HepG2 (cell line): ENCODE data around the gene TMEM217. TPM values are rescaled to one million over a fixed set of nuclear protein-coding genes. Genes with fewer than 3 reads are reported as not detected.

Experiments
- CCDC6 ChIP-seq: sonication (generic); formaldehyde crosslinking; IDR thresholded peaks from 2 replicates; pipeline ENCODE4 v1.8.1; 2022; ENCODE audit warnings: mild to moderate bottlenecking, missing genetic modification reagents, moderate library complexity
- DPF2 ChIP-seq: sonication (generic); formaldehyde crosslinking; IDR thresholded peaks from 2 replicates; pipeline ENCODE4 v1.4.0; 2020; ENCODE audit warnings: mild to moderate bottlenecking, low read depth, missing genetic modification reagents, borderline replicate concordance
- HNRNPUL1 ChIP-seq: fragments of 200-400 bp; formaldehyde crosslinking; IDR thresholded peaks from 2 replicates; pipeline ENCODE4 v1.6.1; 2017; ENCODE audit warnings: low read depth, mild to moderate bottlenecking, low read length, moderate library complexity
- HOXA7 ChIP-seq: sonication (generic); formaldehyde crosslinking; IDR thresholded peaks from 2 replicates; pipeline ENCODE4 v1.8.1; 2022; ENCODE audit warnings: mild to moderate bottlenecking, missing genetic modification reagents, moderate library complexity
- IRF2 ChIP-seq: IDR thresholded peaks from 2 replicates; pipeline ENCODE4 v1.6.1; 2018; ENCODE audit warnings: missing genetic modification reagents, missing compliant biosample characterization
- KLF12 ChIP-seq: sonication (generic); formaldehyde crosslinking; IDR thresholded peaks from 2 replicates; pipeline ENCODE4 v1.4.0; 2020; ENCODE audit warnings: missing genetic modification reagents, borderline replicate concordance
- MED8 ChIP-seq: sonication (generic); formaldehyde crosslinking; IDR thresholded peaks from 2 replicates; pipeline ENCODE4 v1.8.1; 2023; ENCODE audit warnings: mild to moderate bottlenecking, missing genetic modification reagents; ENCODE audit not compliant: insufficient replicate concordance
- NFYB ChIP-seq: sonication (generic); formaldehyde crosslinking; IDR thresholded peaks from 2 replicates; pipeline ENCODE4 v1.4.0; 2020; ENCODE audit warnings: missing genetic modification reagents
- NFYC ChIP-seq: IDR thresholded peaks from 2 replicates; pipeline ENCODE4 v1.6.1; 2016; ENCODE audit warnings: missing genetic modification reagents, missing compliant biosample characterization
- PCBP1 ChIP-seq: fragments of 200-400 bp; formaldehyde crosslinking; IDR thresholded peaks from 2 replicates; pipeline ENCODE4 v1.6.1; 2017; ENCODE audit warnings: mild to moderate bottlenecking, low read depth, low read length, borderline replicate concordance
- POLR2G ChIP-seq: fragments of 200-400 bp; formaldehyde crosslinking; IDR thresholded peaks from 2 replicates; pipeline ENCODE4 v1.6.1; 2018; ENCODE audit warnings: mild to moderate bottlenecking, low read depth, low read length, moderate library complexity
- RXRB ChIP-seq: IDR thresholded peaks from 2 replicates; pipeline ENCODE4 v1.6.1; 2016; ENCODE audit warnings: borderline replicate concordance, missing genetic modification reagents, missing compliant biosample characterization
- SNAPC2 ChIP-seq: sonication (generic); formaldehyde crosslinking; IDR thresholded peaks from 2 replicates; pipeline ENCODE4 v1.8.1; 2022; ENCODE audit warnings: mild to moderate bottlenecking, missing genetic modification reagents
- WIZ ChIP-seq: sonication (generic); formaldehyde crosslinking; IDR thresholded peaks from 2 replicates; pipeline ENCODE4 v1.5.1; 2020; ENCODE audit warnings: mild to moderate bottlenecking, missing genetic modification reagents
- ZNF333 ChIP-seq: sonication (generic); formaldehyde crosslinking; IDR thresholded peaks from 2 replicates; pipeline ENCODE4 v1.4.0; 2020; ENCODE audit warnings: mild to moderate bottlenecking, missing genetic modification reagents, borderline replicate concordance
- ZNF441 ChIP-seq: sonication (generic); formaldehyde crosslinking; IDR thresholded peaks from 2 replicates; pipeline ENCODE4 v1.7.0; 2021; ENCODE audit warnings: missing genetic modification reagents, borderline replicate concordance
- ZNF496 ChIP-seq: sonication (generic); formaldehyde crosslinking; IDR thresholded peaks from 2 replicates; pipeline ENCODE4 v1.8.1; 2023; ENCODE audit warnings: mild to moderate bottlenecking, moderate library complexity, missing genetic modification reagents; ENCODE audit not compliant: insufficient replicate concordance
- polyA plus RNA-seq, 8 experiments: library from polyadenylated mRNA; depleted of rRNA in 3 of 8; stranded (reverse) in 7 of 8; unstranded in 1 of 8; fragments of >200 nt; fragmentation: Illumina TruSeq in 4 of 8; extraction: Trizol in 4 of 8; gene quantifications; 2 replicates each; pipeline versions ENCODE4 v1.2.1 to v1.2.3, GENCODE V29; 2011 to 2016; ENCODE audit warnings: low read depth in 4 of 8, missing spikeins in 1 of 8, mixed read lengths in 1 of 8; ENCODE audit not compliant: insufficient read depth in 1 of 8
- total RNA-seq, 5 experiments: library from RNA; depleted of rRNA; stranded (reverse); fragments of >200 nt; fragmentation: Illumina TruSeq; extraction: Trizol; gene quantifications; 2 replicates each; pipeline ENCODE4 v1.2.3, GENCODE V29; 2016; ENCODE audit warnings: low read depth in 1 of 5
- TF ChIP-seq, protein P1 (sequence below): fragments of 450-650 bp; IDR thresholded peaks from 2 replicates; pipeline ENCODE4 v1.6.1; 2017; ENCODE audit warnings: mild to moderate bottlenecking
- TF ChIP-seq, protein P2 (sequence below): sonication (generic); formaldehyde crosslinking; IDR thresholded peaks from 2 replicates; pipeline ENCODE4 v1.8.1; 2023; ENCODE audit warnings: mild to moderate bottlenecking, missing genetic modification reagents
- TF ChIP-seq, protein P3 (sequence below): sonication (generic); formaldehyde crosslinking; IDR thresholded peaks from 2 replicates; pipeline ENCODE4 v1.5.0; 2020; ENCODE audit warnings: missing genetic modification reagents, mild to moderate bottlenecking, borderline replicate concordance
- TF ChIP-seq, protein P4 (sequence below), 2 experiments: fragments of 450-650 bp in 1 of 2; sonication (generic) in 1 of 2; formaldehyde crosslinking; IDR thresholded peaks; 2 replicates each; pipeline versions ENCODE4 v1.5.0 to v1.8.0; 2020 to 2022; ENCODE audit warnings: mild to moderate bottlenecking in 1 of 2, missing genetic modification reagents in 1 of 2

Gene TMEM217
- total and polyA plus RNA-seq, 2 of the 13 experiments (the other 11 are each of a cell fraction or from before 2014, with no cell fraction given) = 2.3 to 3.4 TPM

DNA sequence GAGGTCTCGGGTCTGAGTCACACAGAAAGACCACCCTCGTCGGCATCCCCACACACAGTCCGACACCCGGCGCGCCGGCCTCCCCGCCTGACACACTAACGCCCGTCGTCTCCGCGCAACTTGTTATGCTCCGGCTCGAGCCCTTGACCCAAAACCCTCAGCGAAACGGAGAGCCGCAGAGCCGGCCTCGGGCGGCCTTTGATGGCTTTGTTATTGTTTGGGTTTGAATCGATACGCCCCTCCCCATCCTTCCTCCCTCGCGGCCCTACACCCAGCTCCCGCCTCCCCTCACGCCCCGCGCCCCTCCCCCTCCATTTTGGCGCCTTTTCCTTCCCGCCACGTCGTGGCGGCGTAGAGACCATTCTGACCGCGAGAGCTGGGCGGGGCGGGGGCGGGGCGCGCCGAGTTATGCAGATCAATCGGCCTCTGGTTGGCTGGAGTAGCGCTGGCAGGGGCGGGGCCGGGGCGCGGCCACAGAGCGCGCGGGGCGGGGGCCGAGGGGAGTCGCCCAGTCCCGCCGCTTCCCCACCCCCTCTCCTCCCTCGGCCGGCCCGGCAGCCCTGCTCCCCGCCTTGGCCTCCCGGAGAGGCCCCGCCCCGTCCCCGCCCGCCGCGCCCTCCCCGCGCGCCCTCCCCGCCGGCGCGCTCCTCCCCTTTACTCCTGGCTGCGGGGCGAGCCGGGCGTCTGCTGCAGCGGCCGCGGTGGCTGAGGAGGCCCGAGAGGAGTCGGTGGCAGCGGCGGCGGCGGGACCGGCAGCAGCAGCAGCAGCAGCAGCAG lies 88.3 kb downstream of the TMEM217 start, which contains the start of gene PIM1 (continued):
- TF ChIP-seq, protein P1, sequence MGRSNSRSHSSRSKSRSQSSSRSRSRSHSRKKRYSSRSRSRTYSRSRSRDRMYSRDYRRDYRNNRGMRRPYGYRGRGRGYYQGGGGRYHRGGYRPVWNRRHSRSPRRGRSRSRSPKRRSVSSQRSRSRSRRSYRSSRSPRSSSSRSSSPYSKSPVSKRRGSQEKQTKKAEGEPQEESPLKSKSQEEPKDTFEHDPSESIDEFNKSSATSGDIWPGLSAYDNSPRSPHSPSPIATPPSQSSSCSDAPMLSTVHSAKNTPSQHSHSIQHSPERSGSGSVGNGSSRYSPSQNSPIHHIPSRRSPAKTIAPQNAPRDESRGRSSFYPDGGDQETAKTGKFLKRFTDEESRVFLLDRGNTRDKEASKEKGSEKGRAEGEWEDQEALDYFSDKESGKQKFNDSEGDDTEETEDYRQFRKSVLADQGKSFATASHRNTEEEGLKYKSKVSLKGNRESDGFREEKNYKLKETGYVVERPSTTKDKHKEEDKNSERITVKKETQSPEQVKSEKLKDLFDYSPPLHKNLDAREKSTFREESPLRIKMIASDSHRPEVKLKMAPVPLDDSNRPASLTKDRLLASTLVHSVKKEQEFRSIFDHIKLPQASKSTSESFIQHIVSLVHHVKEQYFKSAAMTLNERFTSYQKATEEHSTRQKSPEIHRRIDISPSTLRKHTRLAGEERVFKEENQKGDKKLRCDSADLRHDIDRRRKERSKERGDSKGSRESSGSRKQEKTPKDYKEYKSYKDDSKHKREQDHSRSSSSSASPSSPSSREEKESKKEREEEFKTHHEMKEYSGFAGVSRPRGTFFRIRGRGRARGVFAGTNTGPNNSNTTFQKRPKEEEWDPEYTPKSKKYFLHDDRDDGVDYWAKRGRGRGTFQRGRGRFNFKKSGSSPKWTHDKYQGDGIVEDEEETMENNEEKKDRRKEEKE = no peak
- TF ChIP-seq, protein P2, sequence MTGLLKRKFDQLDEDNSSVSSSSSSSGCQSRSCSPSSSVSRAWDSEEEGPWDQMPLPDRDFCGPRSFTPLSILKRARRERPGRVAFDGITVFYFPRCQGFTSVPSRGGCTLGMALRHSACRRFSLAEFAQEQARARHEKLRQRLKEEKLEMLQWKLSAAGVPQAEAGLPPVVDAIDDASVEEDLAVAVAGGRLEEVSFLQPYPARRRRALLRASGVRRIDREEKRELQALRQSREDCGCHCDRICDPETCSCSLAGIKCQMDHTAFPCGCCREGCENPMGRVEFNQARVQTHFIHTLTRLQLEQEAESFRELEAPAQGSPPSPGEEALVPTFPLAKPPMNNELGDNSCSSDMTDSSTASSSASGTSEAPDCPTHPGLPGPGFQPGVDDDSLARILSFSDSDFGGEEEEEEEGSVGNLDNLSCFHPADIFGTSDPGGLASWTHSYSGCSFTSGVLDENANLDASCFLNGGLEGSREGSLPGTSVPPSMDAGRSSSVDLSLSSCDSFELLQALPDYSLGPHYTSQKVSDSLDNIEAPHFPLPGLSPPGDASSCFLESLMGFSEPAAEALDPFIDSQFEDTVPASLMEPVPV (CRISPR knock-in tag) = peak; percentile 41; the same call in 1 of the 2 replicates
- no peak for TF ChIP-seq ZNF496 (CRISPR knock-in tag)
- peak; percentile 66; the same call in 1 of the 2 replicates for TF ChIP-seq IRF2 (CRISPR knock-in tag)
- TF ChIP-seq ZNF441 (CRISPR knock-in tag) = no peak
- TF ChIP-seq NFYC (CRISPR knock-in tag) = peak; percentile 61
- TF ChIP-seq WIZ (CRISPR knock-in tag) = 0 out of 2 replicates have a peak, but pooled peaks have one; percentile 21
- TF ChIP-seq, protein P3, sequence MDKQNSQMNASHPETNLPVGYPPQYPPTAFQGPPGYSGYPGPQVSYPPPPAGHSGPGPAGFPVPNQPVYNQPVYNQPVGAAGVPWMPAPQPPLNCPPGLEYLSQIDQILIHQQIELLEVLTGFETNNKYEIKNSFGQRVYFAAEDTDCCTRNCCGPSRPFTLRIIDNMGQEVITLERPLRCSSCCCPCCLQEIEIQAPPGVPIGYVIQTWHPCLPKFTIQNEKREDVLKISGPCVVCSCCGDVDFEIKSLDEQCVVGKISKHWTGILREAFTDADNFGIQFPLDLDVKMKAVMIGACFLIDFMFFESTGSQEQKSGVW (CRISPR knock-in tag) = no peak
- peak; percentile 81; the same call in 1 of the 2 replicates for TF ChIP-seq PCBP1
- TF ChIP-seq MED8 (CRISPR knock-in tag) = no peak
- no peak; the same call in 1 of the 2 replicates for TF ChIP-seq DPF2 (CRISPR knock-in tag)
- no peak; the same call in none of the 2 replicates for TF ChIP-seq CCDC6 (CRISPR knock-in tag)
- peak; percentile 96 for TF ChIP-seq RXRB (CRISPR knock-in tag)
- TF ChIP-seq HOXA7 (CRISPR knock-in tag) = no peak
- peak; percentile 46; the same call in 1 of the 2 replicates for TF ChIP-seq NFYB
- no peak for TF ChIP-seq HNRNPUL1
- no peak; the same call in 1 of the 2 replicates for TF ChIP-seq ZNF333 (CRISPR knock-in tag)
- TF ChIP-seq, protein P4, sequence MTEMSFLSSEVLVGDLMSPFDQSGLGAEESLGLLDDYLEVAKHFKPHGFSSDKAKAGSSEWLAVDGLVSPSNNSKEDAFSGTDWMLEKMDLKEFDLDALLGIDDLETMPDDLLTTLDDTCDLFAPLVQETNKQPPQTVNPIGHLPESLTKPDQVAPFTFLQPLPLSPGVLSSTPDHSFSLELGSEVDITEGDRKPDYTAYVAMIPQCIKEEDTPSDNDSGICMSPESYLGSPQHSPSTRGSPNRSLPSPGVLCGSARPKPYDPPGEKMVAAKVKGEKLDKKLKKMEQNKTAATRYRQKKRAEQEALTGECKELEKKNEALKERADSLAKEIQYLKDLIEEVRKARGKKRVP (CRISPR knock-in tag; IDR thresholded peaks at IDR 0.05) = peak in 1 of 2 experiments; percentile 44; a peak in 1 of 4 replicates
- peak; percentile 61 for TF ChIP-seq POLR2G
- no peak; the same call in 1 of the 2 replicates for TF ChIP-seq SNAPC2 (CRISPR knock-in tag)
- TF ChIP-seq KLF12 = peak; percentile 57; the same call in 1 of the 2 replicates
